ENCODE data around the gene CTNNB1.

Gene CTNNB1

GRCh38 chr3:41219424-41219823, 20.1 kb downstream of the CTNNB1 start:
- no peak for DNase-seq (ENCODE audit: low read depth)

GRCh38 chr3:41220906-41221677, 21.8 kb downstream of the CTNNB1 start:
- no peak for DNase-seq (ENCODE audit: low read depth)

GRCh38 chr3:41222012-41222411, 22.7 kb downstream of the CTNNB1 start:
- no peak for DNase-seq (ENCODE audit: low read depth)

- DNase-seq (ENCODE audit: low read depth), result no peak
These were observed 23.2 kb downstream of the CTNNB1 start for GRCh38 chr3:41222501-41222900.

- DNase-seq (ENCODE audit: low read depth), result no peak
These were observed 23.8 kb downstream of the CTNNB1 start for GRCh38 chr3:41223078-41223477.

GRCh38 chr3:41223691-41224090, 24.4 kb downstream of the CTNNB1 start:
- DNase-seq (ENCODE audit: low read depth), result no peak

GRCh38 chr3:41224120-41224806, 25.0 kb downstream of the CTNNB1 start:
- DNase-seq (ENCODE audit: low read depth), result peak; percentile 72

GRCh38 chr3:41234823-41235721, 35.8 kb downstream of the CTNNB1 start:
- no peak for DNase-seq (ENCODE audit: low read depth)

GRCh38 chr3:41236228-41236627, 36.9 kb downstream of the CTNNB1 start:
- no peak for DNase-seq (ENCODE audit: low read depth)

- no peak for DNase-seq (ENCODE audit: low read depth)
These were observed 38.6 kb downstream of the CTNNB1 start for GRCh38 chr3:41237907-41238306.

GRCh38 chr3:41239587-41239986, 40.3 kb downstream of the CTNNB1 start:
- peak; percentile 10 for DNase-seq (ENCODE audit: low read depth)

GRCh38 chr3:41241161-41241560, 41.9 kb downstream of the CTNNB1 start:
- no peak for DNase-seq (ENCODE audit: low read depth)

- no peak for DNase-seq (ENCODE audit: low read depth)
These were observed 42.7 kb downstream of the CTNNB1 start for GRCh38 chr3:41241800-41242571.

- DNase-seq (ENCODE audit: low read depth), result no peak
These were observed 43.9 kb downstream of the CTNNB1 start for GRCh38 chr3:41243183-41243582.

- no peak for DNase-seq (ENCODE audit: low read depth)
These were observed 45.5 kb downstream of the CTNNB1 start for GRCh38 chr3:41244620-41245336.

- no peak for DNase-seq (ENCODE audit: low read depth)
These were observed 48.0 kb downstream of the CTNNB1 start for GRCh38 chr3:41247055-41248004.

GRCh38 chr3:41248525-41248924, 49.2 kb downstream of the CTNNB1 start:
- no peak for DNase-seq (ENCODE audit: low read depth)

GRCh38 chr3:41249318-41249717, 50.0 kb downstream of the CTNNB1 start:
- DNase-seq (ENCODE audit: low read depth), result no peak

GRCh38 chr3:41250825-41251224, 51.5 kb downstream of the CTNNB1 start:
- DNase-seq (ENCODE audit: low read depth), result no peak

GRCh38 chr3:41251593-41251992, 52.3 kb downstream of the CTNNB1 start:
- no peak for DNase-seq (ENCODE audit: low read depth)

All from GM04503 (cell line).